Heart left ventricle (tissue), 13 donors: ENCODE results near the gene GPRC5A.

Experiments
- CTCF ChIP-seq, 12 donors: fragments of 200-600 bp; sonication (generic) in 4 of 12; IDR thresholded peaks; one replicate each; pipeline versions ENCODE4 v1.5.0 to v1.8.0; 2018 to 2022; ENCODE audit warnings: antibody characterized with exemption in 12 of 12, mild to moderate bottlenecking in 5 of 12
- POLR2A ChIP-seq, 2 donors: fragments of 450-650 bp; IDR thresholded peaks; one replicate each; pipeline ENCODE4 v1.6.1; 2017; ENCODE audit warnings: antibody characterized with exemption in 2 of 2, mild to moderate bottlenecking in 2 of 2, moderate library complexity in 2 of 2
- donor health status: ischemic (EF 13 %, LVEDD 7.1; RV severe dilation, severe dysfunction).
- donor health status: DM: no; HTN: yes; CAD: no.
- donor health status: DM: no; HTN: no; CAD: no.
- donor health status: ischemic (EF 25% LVEDD 6.9; RV normal size, moderate dysfunction).
- donor health status: ischemic (EF 25% LVEDD 5.7; RV mildly dilated, moderate dysfunction).
- donor health status: ischemic (EF 35%, LVEDD 5.7; RV mildly dilated, moderate dysfunction).
- donor health status: nonischemic (EF 11% LVEDD 7.7; RV severe dilation, severe dysfunction).
- donor health status: DM: yes; HTN: yes; CAD: no.
- donor health status: PGD.
- donor health status: ischemic (EF 29% LVEDD 5.4; RV normal size, mild dysfunction).
- donor health status: nonischemic (EF 23%, LVEDD 6.1; RV moderate dilation, normal function).

GRCh38 chr12:12899530-12900380, 8.4 kb downstream of the GPRC5A start:
- TF ChIP-seq POLR2A (IDR thresholded peaks at IDR 0.05): no peak
- no peak for TF ChIP-seq CTCF (IDR thresholded peaks at IDR 0.05)
